PC-9 (cell line): Measurements from ENCODE around the gene CREM.

Source experiments
- CTCF ChIP-seq: fragments of 200-600 bp; sonication (generic); conservative IDR thresholded peaks from 2 replicates; pipeline ENCODE4 v1.6.1; 2017; ENCODE audit warnings: mixed run types, antibody characterized with exemption, mild to moderate bottlenecking, moderate library complexity
- EZH2 ChIP-seq: fragments of 200-600 bp; sonication (generic); IDR thresholded peaks from 2 replicates; pipeline ENCODE4 v1.8.0; 2017; ENCODE audit warnings: antibody characterized with exemption, low read depth

GRCh38 chr10:35092851-35093250, 33.8 kb upstream of the CREM start:
- no peak for TF ChIP-seq CTCF
- no peak for TF ChIP-seq EZH2
